ENCODE data around the gene KAT6B. TPM values are rescaled to one million over a fixed set of nuclear protein-coding genes. Genes with fewer than 3 reads are reported as not detected.

KAT6B gene
- total RNA-seq, 2 experiments from 2014 or later: 23.1 to 26.9 TPM

DNA sequence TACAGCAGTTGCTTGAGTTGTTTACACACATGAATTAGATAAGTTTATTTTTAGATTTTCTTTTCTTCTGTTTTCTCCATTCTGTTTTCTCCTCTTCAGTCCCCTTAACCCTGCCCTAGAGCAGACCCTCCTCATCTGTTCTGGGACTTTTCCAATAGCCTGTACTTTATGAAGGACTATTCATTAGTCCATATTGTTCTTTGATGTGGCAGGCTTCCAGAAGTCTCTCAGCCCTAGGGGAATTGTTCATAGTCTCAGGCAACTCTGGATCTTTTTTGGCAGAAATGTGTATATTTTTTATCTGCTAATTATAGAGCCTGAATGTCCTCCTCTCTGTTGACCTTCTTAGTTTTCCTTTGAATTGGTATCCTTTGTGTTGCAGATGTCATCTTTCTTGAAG lies 25.4 kb downstream of the KAT6B start:
- POLR2A ChIA-PET: no interaction called here
- no peaks in the 10 kb centered on the region for H3K9me3 Mint-ChIP-seq
- H3K4me3 Mint-ChIP-seq: no peak overlapping the region
- peaks cover 21% of the 10 kb centered on the region for H3K4me1 Mint-ChIP-seq
- DNase-seq: no peak
- H3K36me3 Mint-ChIP-seq (ENCODE audit: low read depth): peaks cover 14% of the 10 kb centered on the region
- no peaks in the 10 kb centered on the region for H3K27me3 Mint-ChIP-seq
- CTCF ChIA-PET: no interaction called here
- H3K27ac Mint-ChIP-seq: no peak overlapping the region

GRCh38 chr10:74852381-74852780 lies 26.0 kb downstream of the KAT6B start:
- Mint-ChIP-seq H3K4me1 (peaks cover 21% of the 10 kb centered on the region), H3K4me3 (no peak overlapping the region), H3K27ac (no peak overlapping the region), H3K36me3 (ENCODE audit: low read depth) (peaks cover 15% of the 10 kb centered on the region), H3K9me3 (peaks cover 4% of the 10 kb centered on the region), H3K27me3 (no peaks in the 10 kb centered on the region)
- ChIA-PET POLR2A (no interaction called here), CTCF (interaction anchor here (0.6 kb wide), 1 partner anchor 41 kb away, joined by 3 read pairs; no protein-coding TSS in a partner anchor)
- DNase-seq: no peak

DNA sequence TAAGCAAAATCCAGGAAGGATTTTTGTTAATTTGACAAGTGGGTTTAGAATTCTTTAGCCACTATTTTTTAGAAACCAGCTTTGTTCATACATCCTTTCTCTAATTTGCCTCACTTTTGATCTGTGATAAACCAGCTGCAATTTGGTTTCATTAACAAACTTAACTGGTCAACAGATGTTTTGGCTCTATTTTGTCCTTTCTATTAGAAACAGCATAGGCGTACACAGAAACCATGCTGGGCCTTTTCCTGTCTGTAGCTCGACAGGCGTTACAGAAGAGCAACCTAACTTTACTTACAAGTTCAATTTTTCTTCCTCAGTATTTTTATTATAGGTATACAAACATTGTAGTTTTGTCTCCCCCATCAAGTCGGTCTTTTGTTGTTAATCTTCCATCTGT lies 28.2 kb downstream of the KAT6B start:
- Mint-ChIP-seq H3K27me3 (no peaks in the 10 kb centered on the region), H3K9me3 (peaks cover 4% of the 10 kb centered on the region), H3K4me1 (peaks cover 21% of the 10 kb centered on the region), H3K36me3 (ENCODE audit: low read depth) (peaks cover 15% of the 10 kb centered on the region), H3K27ac (peak overlapping the region; percentile 54), H3K4me3 (no peak overlapping the region)
- POLR2A ChIA-PET: no interaction called here
- no peak for DNase-seq
- CTCF ChIA-PET: no interaction called here

DNA sequence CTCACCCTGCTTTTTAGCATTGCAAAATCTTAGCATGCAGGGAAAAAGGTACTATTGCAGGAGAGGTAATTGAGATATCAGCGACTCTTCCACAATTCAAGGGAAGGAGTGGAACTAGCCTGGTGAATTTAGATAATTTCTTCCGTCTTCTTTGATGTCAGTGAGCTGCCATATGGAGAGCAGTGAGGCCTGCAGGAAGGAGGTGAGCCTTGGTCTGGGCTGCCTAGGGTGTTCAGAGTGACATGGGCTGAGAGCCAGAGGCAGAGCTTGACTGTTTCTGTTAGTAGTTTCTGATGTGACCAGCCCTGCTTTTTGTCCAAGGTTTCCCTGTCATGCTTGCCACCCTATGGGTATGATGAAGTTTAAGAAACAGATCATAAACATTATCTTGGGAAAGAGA lies 28.6 kb downstream of the KAT6B start:
- no peak for DNase-seq
- peak overlapping the region; percentile 54 for H3K27ac Mint-ChIP-seq
- H3K4me1 Mint-ChIP-seq: peaks cover 21% of the 10 kb centered on the region
- H3K36me3 Mint-ChIP-seq (ENCODE audit: low read depth): peaks cover 15% of the 10 kb centered on the region
- no peaks in the 10 kb centered on the region for H3K27me3 Mint-ChIP-seq
- ChIA-PET CTCF (no interaction called here), POLR2A (no interaction called here)
- H3K9me3 Mint-ChIP-seq: peaks cover 4% of the 10 kb centered on the region
- no peak overlapping the region for H3K4me3 Mint-ChIP-seq

DNA sequence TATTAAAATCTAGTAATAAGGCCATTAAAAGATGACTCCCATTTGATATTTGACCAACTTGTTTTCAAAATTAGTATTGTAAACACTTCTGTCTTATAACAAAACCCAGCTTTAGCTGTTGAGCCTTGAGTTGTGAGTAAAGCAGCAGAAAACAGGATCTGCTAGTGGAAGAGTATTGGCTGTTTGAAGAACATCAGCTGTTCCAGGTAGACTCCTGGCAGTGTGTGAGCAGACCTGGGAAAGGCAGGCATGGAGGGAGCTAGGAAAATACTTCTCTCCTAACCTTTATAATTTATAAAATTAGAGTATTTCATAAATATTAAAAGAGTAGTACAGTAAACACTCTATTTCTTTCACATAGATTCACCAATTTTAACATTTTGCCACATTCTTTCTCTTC lies 29.0 kb downstream of the KAT6B start:
- Mint-ChIP-seq H3K4me1 (peaks cover 21% of the 10 kb centered on the region), H3K4me3 (no peak overlapping the region), H3K9me3 (peaks cover 4% of the 10 kb centered on the region), H3K36me3 (ENCODE audit: low read depth) (peaks cover 15% of the 10 kb centered on the region), H3K27ac (peak overlapping the region; percentile 54), H3K27me3 (no peaks in the 10 kb centered on the region)
- ChIA-PET POLR2A (no interaction called here), CTCF (interaction anchor here (1.0 kb wide), 1 partner anchor 34 kb away, joined by 3 read pairs; no protein-coding TSS in a partner anchor)
- no peak for DNase-seq

DNA sequence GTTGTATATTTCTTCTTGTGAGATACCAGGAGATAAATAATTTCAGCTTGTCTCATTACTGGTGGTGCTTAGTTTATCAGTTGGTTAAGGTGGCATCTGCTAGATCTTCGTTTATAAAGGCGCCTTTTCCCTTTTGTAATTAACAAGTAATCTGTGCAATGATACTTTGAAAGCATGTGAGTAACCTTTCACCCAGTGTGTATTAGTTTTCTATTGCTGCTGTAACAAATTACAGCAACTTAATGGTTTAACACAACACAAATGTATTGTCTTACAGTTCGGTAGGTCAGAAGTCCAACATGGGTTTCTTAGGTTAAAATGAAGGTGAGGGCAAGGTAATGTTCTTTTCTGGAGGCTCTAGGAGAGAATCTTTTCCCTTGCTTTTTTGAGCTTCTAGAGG lies 30.5 kb downstream of the KAT6B start:
- Mint-ChIP-seq H3K4me1 (peaks cover 21% of the 10 kb centered on the region), H3K36me3 (ENCODE audit: low read depth) (peaks cover 15% of the 10 kb centered on the region), H3K9me3 (peaks cover 4% of the 10 kb centered on the region), H3K27me3 (no peaks in the 10 kb centered on the region), H3K4me3 (no peak overlapping the region), H3K27ac (peak overlapping the region; percentile 20)
- POLR2A ChIA-PET: no interaction called here
- CTCF ChIA-PET: interaction anchor here (0.6 to 1.2 kb wide), 2 partner anchors 11 to 64 kb away, joined by 3 to 4 read pairs; no protein-coding TSS in a partner anchor
- no peak for DNase-seq

- Mint-ChIP-seq H3K36me3 (ENCODE audit: low read depth) (peaks cover 15% of the 10 kb centered on the region), H3K9me3 (peaks cover 4% of the 10 kb centered on the region), H3K4me3 (no peak overlapping the region), H3K4me1 (peaks cover 17% of the 10 kb centered on the region), H3K27ac (no peak overlapping the region), H3K27me3 (no peaks in the 10 kb centered on the region)
- POLR2A ChIA-PET: no interaction called here
- no peak for DNase-seq
- CTCF ChIA-PET: interaction anchor here (0.6 to 1.2 kb wide), 3 partner anchors 11 to 647 kb away, joined by 3 to 5 read pairs (median 5); no protein-coding TSS in a partner anchor
These were observed 31.2 kb downstream of the KAT6B start for GRCh38 chr10:74857586-74857985.

DNA sequence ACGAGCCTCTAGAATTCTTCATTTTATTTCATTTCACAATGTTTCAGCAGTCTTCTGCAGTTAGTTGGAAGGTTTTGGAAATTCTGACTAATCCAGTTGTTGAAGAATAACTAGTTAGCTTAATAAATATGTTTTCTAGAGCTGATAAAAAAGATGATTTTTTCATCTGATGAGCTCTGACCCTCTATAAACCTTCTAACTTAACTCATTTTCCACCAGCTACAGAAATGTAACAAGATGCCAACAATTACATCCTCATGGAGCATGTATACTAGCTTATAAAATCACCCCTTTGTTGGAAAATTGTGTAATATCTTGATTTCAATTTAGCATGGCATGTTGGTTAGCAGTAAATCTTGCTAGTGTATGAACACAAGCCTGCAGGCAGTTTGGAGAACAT lies 33.1 kb downstream of the KAT6B start:
- H3K4me3 Mint-ChIP-seq: no peak overlapping the region
- H3K9me3 Mint-ChIP-seq: peaks cover 4% of the 10 kb centered on the region
- no peaks in the 10 kb centered on the region for H3K27me3 Mint-ChIP-seq
- no peak for DNase-seq
- no peak overlapping the region for H3K27ac Mint-ChIP-seq
- H3K36me3 Mint-ChIP-seq (ENCODE audit: low read depth): peaks cover 10% of the 10 kb centered on the region
- H3K4me1 Mint-ChIP-seq: peaks cover 9% of the 10 kb centered on the region
- CTCF ChIA-PET: interaction anchor here (1.6 kb wide), 2 partner anchors 10 to 27 kb away, joined by 3 to 5 read pairs; no protein-coding TSS in a partner anchor
- POLR2A ChIA-PET: no interaction called here

GRCh38 chr10:74862625-74863024 lies 36.2 kb downstream of the KAT6B start:
- no peaks in the 10 kb centered on the region for H3K4me1 Mint-ChIP-seq
- H3K4me3 Mint-ChIP-seq: no peak overlapping the region
- POLR2A ChIA-PET: no interaction called here
- H3K36me3 Mint-ChIP-seq (ENCODE audit: low read depth): no peaks in the 10 kb centered on the region
- no peak for DNase-seq
- H3K27ac Mint-ChIP-seq: no peak overlapping the region
- no peaks in the 10 kb centered on the region for H3K9me3 Mint-ChIP-seq
- H3K27me3 Mint-ChIP-seq: no peaks in the 10 kb centered on the region
- CTCF ChIA-PET: interaction anchor here (1.3 kb wide), 1 partner anchor 30 kb away, joined by 5 read pairs; no protein-coding TSS in a partner anchor

DNA sequence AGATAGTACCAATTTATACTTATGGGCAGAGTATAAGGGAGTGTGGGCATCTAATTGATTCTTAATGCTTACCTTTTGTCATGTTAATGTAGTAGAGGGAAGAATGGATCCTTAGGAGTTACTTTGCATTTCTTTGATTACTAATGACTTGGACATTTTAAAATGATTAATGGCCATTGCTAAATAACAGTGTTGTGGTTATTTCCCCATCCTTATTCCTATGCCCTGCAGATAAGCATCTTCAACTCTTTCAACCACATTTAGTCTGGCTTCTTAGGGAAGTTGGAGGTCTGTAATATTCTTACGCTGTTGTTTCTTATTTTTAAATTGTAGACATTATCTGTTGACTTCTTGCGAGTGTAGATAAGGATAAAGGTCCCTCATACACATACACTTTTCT lies 37.2 kb downstream of the KAT6B start:
- ChIA-PET CTCF (no interaction called here), POLR2A (no interaction called here)
- Mint-ChIP-seq H3K27ac (no peak overlapping the region), H3K4me3 (no peak overlapping the region), H3K4me1 (no peaks in the 10 kb centered on the region), H3K9me3 (no peaks in the 10 kb centered on the region), H3K27me3 (no peaks in the 10 kb centered on the region), H3K36me3 (ENCODE audit: low read depth) (no peaks in the 10 kb centered on the region)
- DNase-seq: no peak

DNA sequence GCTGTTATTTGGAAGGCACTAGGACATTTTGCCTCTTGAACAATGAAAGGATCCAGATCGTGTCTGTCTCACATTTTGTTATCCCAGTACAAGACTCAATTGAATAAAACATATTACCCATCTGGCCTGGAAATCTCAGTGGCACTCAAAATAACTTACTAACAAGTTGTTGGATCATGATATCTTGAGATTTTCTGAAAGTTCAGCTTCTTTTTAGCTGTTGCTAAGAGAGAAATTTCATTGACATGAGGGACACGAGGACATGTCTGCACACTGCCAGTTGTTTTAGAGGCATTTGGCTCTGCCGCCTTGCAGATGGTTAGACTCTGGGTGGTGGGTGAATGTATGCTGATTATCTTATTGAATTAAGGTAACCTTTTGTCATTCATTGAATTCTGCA lies 41.0 kb downstream of the KAT6B start:
- CTCF ChIA-PET: interaction anchor here (1.0 to 1.5 kb wide), 3 partner anchors 10 to 25 kb away, joined by 3 to 5 read pairs (median 4); no protein-coding TSS in a partner anchor
- no peaks in the 10 kb centered on the region for H3K9me3 Mint-ChIP-seq
- POLR2A ChIA-PET: no interaction called here

GRCh38 chr10:74868392-74868977 lies 42.1 kb downstream of the KAT6B start:
- Mint-ChIP-seq H3K27me3 (no peaks in the 10 kb centered on the region), H3K9me3 (no peaks in the 10 kb centered on the region), H3K27ac (no peak overlapping the region), H3K4me1 (peaks cover 19% of the 10 kb centered on the region), H3K4me3 (no peak overlapping the region), H3K36me3 (ENCODE audit: low read depth) (peaks cover 2% of the 10 kb centered on the region)
- CTCF ChIA-PET: interaction anchor here (0.6 to 1.7 kb wide), 5 partner anchors 11 to 144 kb away, joined by 3 to 5 read pairs (median 3); no protein-coding TSS in a partner anchor
- DNase-seq: no peak
- POLR2A ChIA-PET: interaction anchor here (0.5 to 0.6 kb wide), 2 partner anchors 59 to 73 kb away, joined by 3 to 8 read pairs; no protein-coding TSS in a partner anchor

More for the DNA sequence above, 41.0 kb downstream of the KAT6B start:
- no peaks in the 10 kb centered on the region for H3K27me3 Mint-ChIP-seq
- H3K4me3 Mint-ChIP-seq: no peak overlapping the region
- H3K4me1 Mint-ChIP-seq: peaks cover 13% of the 10 kb centered on the region
- H3K27ac Mint-ChIP-seq: no peak overlapping the region
- H3K36me3 Mint-ChIP-seq (ENCODE audit: low read depth): peaks cover 2% of the 10 kb centered on the region
- no peak for DNase-seq

DNA sequence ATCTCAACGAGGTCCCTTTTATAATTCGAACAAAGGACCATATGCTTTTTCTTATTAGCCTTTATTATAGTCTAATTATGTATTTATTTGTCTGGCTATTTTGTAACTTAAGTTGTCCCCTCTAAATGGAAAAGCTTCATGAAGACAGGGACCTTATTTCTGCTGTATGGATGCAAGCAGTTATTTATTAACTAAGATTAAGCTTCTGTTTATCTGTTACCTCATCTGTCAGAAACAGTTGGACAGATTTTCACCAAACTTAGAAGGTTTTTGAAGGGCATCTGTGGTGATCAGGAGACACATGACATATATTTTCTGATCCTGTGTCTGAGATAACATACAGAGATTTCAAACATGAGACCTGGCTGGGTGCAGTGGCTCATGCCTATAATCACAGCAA lies 43.2 kb downstream of the KAT6B start:
- Mint-ChIP-seq H3K4me3 (no peak overlapping the region), H3K27ac (no peak overlapping the region)
- POLR2A ChIA-PET: no interaction called here

More for the DNA sequence above, 43.2 kb downstream of the KAT6B start:
- Mint-ChIP-seq H3K36me3 (ENCODE audit: low read depth) (peaks cover 2% of the 10 kb centered on the region), H3K9me3 (no peaks in the 10 kb centered on the region), H3K27me3 (no peaks in the 10 kb centered on the region), H3K4me1 (peaks cover 22% of the 10 kb centered on the region)
- CTCF ChIA-PET: interaction anchor here (1.7 to 2.2 kb wide), 2 partner anchors 11 to 20 kb away, joined by 5 read pairs; no protein-coding TSS in a partner anchor
- DNase-seq: no peak

All from activated CD4-positive, alpha-beta T cell treated with anti-CD3 and anti-CD28 coated beads, Interleukin-2, amount 10 ng/mL, durations not matched to agents 7 days and 5 days (primary cell).